HEK293 (cell line): ENCODE data around the gene EXOSC1.

ENCODE experiments used
- CTCF ChIA-PET: fragments of 350-600 bp; formaldehyde crosslinking; extraction: SDS; loops from one replicate; lab custom pipeline; 2021; ENCODE audit warnings: antibody characterized with exemption; lab: Yijun Ruan, JAX
- POLR2A ChIA-PET: fragments of 300-600 bp; formaldehyde crosslinking; extraction: SDS; loops from one replicate; lab custom pipeline; 2020; ENCODE audit warnings: antibody characterized with exemption, inconsistent platforms; lab: Yijun Ruan, JAX
- H3K27ac ChIP-seq: fragments of 200-500 bp; sonication (Bioruptor generic); 2 replicates; pipeline ENCODE4 v1.5.1; 2014; ENCODE audit warnings: low read depth, low read length, control low read depth, inconsistent platforms; ENCODE audit errors: extremely low read depth
- H3K36me3 ChIP-seq, 2 experiments: fragments of 200-500 bp in 1 of 2; sonication (Bioruptor generic) in 1 of 2; 1 replicate in 1 of 2; 2 replicates in 1 of 2; pipeline ENCODE4 v1.5.1; 2014 to 2017; ENCODE audit warnings: inconsistent platforms in 2 of 2, low read length in 2 of 2; ENCODE audit not compliant: control insufficient read depth in 2 of 2, insufficient read depth in 1 of 2
- H3K4me1 ChIP-seq: fragments of 200-500 bp; sonication (Bioruptor generic); 2 replicates; pipeline ENCODE4 v1.5.1; 2014; ENCODE audit warnings: mild to moderate bottlenecking, low read length, inconsistent platforms; ENCODE audit not compliant: control insufficient read depth, insufficient read depth
- H3K4me3 ChIP-seq: 2 replicates; pipeline ENCODE4 v1.5.1; 2011; ENCODE audit warnings: low read depth, mild to moderate bottlenecking, control low read depth, low read length, moderate library complexity
- H3K9me3 ChIP-seq: fragments of 200-500 bp; sonication (Bioruptor generic); 2 replicates; pipeline ENCODE4 v1.5.1; 2014; ENCODE audit warnings: low read depth, low read length, inconsistent platforms; ENCODE audit not compliant: control insufficient read depth, insufficient read depth
- FEZF1 ChIP-seq: fragments of 450-650 bp; formaldehyde crosslinking; IDR thresholded peaks from 2 replicates; pipeline ENCODE4 v1.5.1; 2016; ENCODE audit warnings: missing biosample characterization, missing genetic modification characterization
- KLF8 ChIP-seq: fragments of 450-650 bp; formaldehyde crosslinking; IDR thresholded peaks from 2 replicates; pipeline ENCODE4 v1.5.1; 2016; ENCODE audit warnings: missing biosample characterization, missing genetic modification characterization
- WT1 ChIP-seq: fragments of 450-650 bp; formaldehyde crosslinking; IDR thresholded peaks from 2 replicates; pipeline ENCODE4 v1.5.1; 2016; ENCODE audit warnings: missing biosample characterization, missing genetic modification characterization
- YY2 ChIP-seq: fragments of 450-650 bp; formaldehyde crosslinking; IDR thresholded peaks from 2 replicates; pipeline ENCODE4 v1.5.1; 2016; ENCODE audit warnings: missing biosample characterization, missing genetic modification characterization
- ZBTB1 ChIP-seq: fragments of 450-650 bp; formaldehyde crosslinking; IDR thresholded peaks from 2 replicates; pipeline ENCODE4 v1.5.1; 2016; ENCODE audit warnings: missing biosample characterization, missing genetic modification characterization
- ZBTB20 ChIP-seq: fragments of 450-650 bp; formaldehyde crosslinking; IDR thresholded peaks from 2 replicates; pipeline ENCODE4 v1.5.1; 2016; ENCODE audit warnings: missing biosample characterization, missing genetic modification characterization
- ZBTB48 ChIP-seq: fragments of 450-650 bp; formaldehyde crosslinking; IDR thresholded peaks from 2 replicates; pipeline ENCODE4 v1.5.1; 2016; ENCODE audit warnings: missing biosample characterization, missing genetic modification characterization
- ZEB2 ChIP-seq: fragments of 450-650 bp; formaldehyde crosslinking; IDR thresholded peaks from 2 replicates; pipeline ENCODE4 v1.5.1; 2016; ENCODE audit warnings: missing biosample characterization, missing genetic modification characterization
- ZFP37 ChIP-seq: fragments of 450-650 bp; formaldehyde crosslinking; IDR thresholded peaks from 2 replicates; pipeline ENCODE4 v1.5.1; 2016; ENCODE audit warnings: missing biosample characterization, missing genetic modification characterization
- ZIC2 ChIP-seq: fragments of 450-650 bp; formaldehyde crosslinking; IDR thresholded peaks from 2 replicates; pipeline ENCODE4 v1.5.1; 2016; ENCODE audit warnings: missing biosample characterization, missing genetic modification characterization
- ZNF146 ChIP-seq: fragments of 450-650 bp; formaldehyde crosslinking; IDR thresholded peaks from 2 replicates; pipeline ENCODE4 v1.5.1; 2016; ENCODE audit warnings: missing biosample characterization, missing genetic modification characterization
- ZNF2 ChIP-seq: fragments of 450-650 bp; formaldehyde crosslinking; IDR thresholded peaks from 2 replicates; pipeline ENCODE4 v1.5.1; 2016; ENCODE audit warnings: missing biosample characterization, missing genetic modification characterization
- ZNF24 ChIP-seq: fragments of 450-650 bp; formaldehyde crosslinking; IDR thresholded peaks from 2 replicates; pipeline ENCODE4 v1.5.1; 2016; ENCODE audit warnings: missing biosample characterization, missing genetic modification characterization
- ZNF324 ChIP-seq: fragments of 450-650 bp; formaldehyde crosslinking; IDR thresholded peaks from 2 replicates; pipeline ENCODE4 v1.5.1; 2016; ENCODE audit warnings: missing biosample characterization, missing genetic modification characterization
- ZNF341 ChIP-seq: fragments of 450-650 bp; formaldehyde crosslinking; IDR thresholded peaks from 2 replicates; pipeline ENCODE4; 2016; ENCODE audit warnings: low read depth, missing biosample characterization, missing genetic modification characterization
- ZNF394 ChIP-seq: fragments of 450-650 bp; formaldehyde crosslinking; IDR thresholded peaks from 2 replicates; pipeline ENCODE4 v1.5.1; 2016; ENCODE audit warnings: missing biosample characterization, missing genetic modification characterization, mild to moderate bottlenecking, moderate library complexity, borderline replicate concordance
- ZNF529 ChIP-seq: fragments of 450-650 bp; formaldehyde crosslinking; IDR thresholded peaks from 2 replicates; pipeline ENCODE4 v1.5.1; 2017; ENCODE audit warnings: missing genetic modification characterization, missing biosample characterization; ENCODE audit not compliant: insufficient replicate concordance
- ZNF701 ChIP-seq: fragments of 450-650 bp; formaldehyde crosslinking; IDR thresholded peaks from 2 replicates; pipeline ENCODE4 v1.5.1; 2016; ENCODE audit warnings: missing biosample characterization, missing genetic modification characterization
- ZNF707 ChIP-seq: fragments of 450-650 bp; formaldehyde crosslinking; IDR thresholded peaks from 2 replicates; pipeline ENCODE4 v1.5.1; 2016; ENCODE audit warnings: missing biosample characterization, missing genetic modification characterization
- ZNF76 ChIP-seq: fragments of 450-650 bp; formaldehyde crosslinking; IDR thresholded peaks from 2 replicates; pipeline ENCODE4; 2016; ENCODE audit warnings: low read depth, missing biosample characterization, missing genetic modification characterization, borderline replicate concordance
- ZNF843 ChIP-seq: fragments of 450-650 bp; formaldehyde crosslinking; IDR thresholded peaks from 2 replicates; pipeline ENCODE4 v1.5.1; 2016; ENCODE audit warnings: missing biosample characterization, missing genetic modification characterization
- ZSCAN23 ChIP-seq: fragments of 450-650 bp; formaldehyde crosslinking; IDR thresholded peaks from 2 replicates; pipeline ENCODE4 v1.5.1; 2016; ENCODE audit warnings: missing biosample characterization, missing genetic modification characterization
- ZSCAN30 ChIP-seq: fragments of 450-650 bp; IDR thresholded peaks from 2 replicates; pipeline ENCODE4 v1.5.1; 2018; ENCODE audit warnings: missing biosample characterization, mild to moderate bottlenecking, missing genetic modification characterization, moderate library complexity
- ZXDB ChIP-seq: fragments of 450-650 bp; formaldehyde crosslinking; IDR thresholded peaks from 2 replicates; pipeline ENCODE4 v1.5.1; 2016; ENCODE audit warnings: missing biosample characterization, missing genetic modification characterization
- TF ChIP-seq, protein P1 (sequence below): fragments of 450-650 bp; formaldehyde crosslinking; conservative IDR thresholded peaks from 2 replicates; pipeline ENCODE4 v1.5.1; 2016; ENCODE audit warnings: low read depth, missing biosample characterization, missing genetic modification characterization
- TF ChIP-seq, protein P2 (sequence below): fragments of 450-650 bp; formaldehyde crosslinking; IDR thresholded peaks from 2 replicates; pipeline ENCODE4 v1.5.1; 2016; ENCODE audit warnings: missing biosample characterization, missing genetic modification characterization
- TF ChIP-seq, protein P3 (sequence below): sonication (generic); formaldehyde crosslinking; IDR thresholded peaks from 2 replicates; pipeline ENCODE4 v1.8.1; 2022; ENCODE audit warnings: mild to moderate bottlenecking, moderate library complexity, missing genetic modification reagents
- TF ChIP-seq, protein P4 (sequence below): fragments of 450-650 bp; formaldehyde crosslinking; IDR thresholded peaks from 2 replicates; pipeline ENCODE4 v1.5.1; 2016; ENCODE audit warnings: missing biosample characterization, missing genetic modification characterization

Gene EXOSC1, protein sequence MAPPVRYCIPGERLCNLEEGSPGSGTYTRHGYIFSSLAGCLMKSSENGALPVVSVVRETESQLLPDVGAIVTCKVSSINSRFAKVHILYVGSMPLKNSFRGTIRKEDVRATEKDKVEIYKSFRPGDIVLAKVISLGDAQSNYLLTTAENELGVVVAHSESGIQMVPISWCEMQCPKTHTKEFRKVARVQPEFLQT

DNA sequence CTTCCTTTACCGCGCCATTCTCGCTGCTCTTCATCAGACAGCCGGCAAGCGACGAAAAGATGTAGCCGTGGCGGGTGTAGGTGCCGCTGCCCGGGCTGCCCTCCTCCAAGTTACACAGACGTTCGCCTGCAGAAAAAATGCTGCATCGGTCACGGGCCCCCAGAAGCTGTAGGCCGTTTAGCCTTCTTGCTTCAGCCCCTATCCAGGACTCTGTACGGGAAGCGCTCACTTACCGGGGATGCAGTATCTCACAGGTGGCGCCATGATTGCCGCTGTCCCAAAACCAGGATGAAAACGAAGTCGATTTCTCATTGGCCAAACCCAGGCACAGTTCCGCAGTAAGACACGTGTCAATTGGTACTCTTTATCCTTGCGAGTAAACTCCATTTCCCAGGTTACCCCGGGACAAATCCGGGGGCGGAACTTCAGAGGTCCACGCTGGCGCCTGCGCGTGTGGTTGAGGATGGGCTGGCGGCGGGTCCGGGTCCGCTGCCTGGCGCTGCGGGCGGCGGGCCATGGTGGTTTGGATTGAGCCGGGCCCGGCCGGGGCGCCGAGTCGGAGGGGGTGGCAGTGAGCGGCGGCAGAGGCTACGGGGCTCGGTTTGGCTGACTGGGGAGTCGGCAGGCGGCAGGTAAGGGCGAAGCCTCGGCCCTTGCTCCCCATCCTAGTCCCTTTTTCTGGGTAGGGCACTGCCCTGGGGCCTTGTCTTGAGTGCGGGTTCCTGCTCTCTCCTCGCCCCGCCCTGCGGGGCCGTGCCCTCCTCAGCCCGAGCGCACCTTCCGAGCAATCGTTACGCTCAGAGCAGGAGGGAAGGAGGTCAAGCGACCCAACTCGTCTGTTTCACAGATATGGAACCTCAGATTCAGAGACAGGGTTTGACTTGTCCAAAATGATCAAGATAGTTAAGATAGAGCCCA is at the start of gene EXOSC1, which contains the start of gene ZDHHC16:
EXOSC1 (minus strand) TSS at position 285 of the 918 bp plus-strand sequence; CDS start at position 264, 21 bp downstream.
ZDHHC16 (plus strand) TSS at position 454 of the 918 bp plus-strand sequence. CDS start 5,501 bp downstream, outside the sequence.
- peaks cover 6% of the 10 kb centered on the region; the same call in 1 of the 2 replicates for H3K4me1 ChIP-seq
- CTCF ChIA-PET = interaction anchor here (0.6 to 1.0 kb wide), 4 partner anchors 33 to 249 kb away, joined by 3 to 7 read pairs (median 3); partner anchors contain the start of gene ANKRD2
- POLR2A ChIA-PET = interaction anchor here (1.7 to 2.0 kb wide), 2 partner anchors 9 to 12 kb away, joined by 5 to 11 read pairs; no protein-coding TSS in a partner anchor
- H3K4me3 ChIP-seq = peak within 1 kb of the TSS; percentile 88
- peak within 1 kb of the TSS; percentile 70 for H3K27ac ChIP-seq
- H3K9me3 ChIP-seq = no peaks in the 10 kb centered on the region
- H3K36me3 ChIP-seq = peaks cover 23 to 25% of the 10 kb centered on the region in 2 experiments
- TF ChIP-seq FEZF1 (tag by site-specific recombination) (no peak), ZNF394 (tag by site-specific recombination) (no peak), ZSCAN30 (tag by site-specific recombination) (peak; percentile 73), WT1 (tag by site-specific recombination) (peak; percentile 41; the same call in 1 of the 2 replicates), ZNF529 (tag by site-specific recombination) (no peak), ZNF707 (tag by site-specific recombination) (no peak), ZBTB48 (tag by site-specific recombination) (peak; percentile 80; the same call in 1 of the 2 replicates), ZNF146 (tag by site-specific recombination) (no peak), ZBTB20 (peak; percentile 96), ZFP37 (tag by site-specific recombination) (0 out of 2 replicates have a peak, but pooled peaks have one; percentile 17), ZNF324 (peak; percentile 54; the same call in 1 of the 2 replicates), ZNF341 (0 out of 2 replicates have a peak, but pooled peaks have one; percentile 41), ZNF24 (tag by site-specific recombination) (0 out of 2 replicates have a peak, but pooled peaks have one; percentile 18), ZNF76 (tag by site-specific recombination) (peak; percentile 87; the same call in 1 of the 2 replicates), ZIC2 (tag by site-specific recombination) (peak; percentile 59), ZNF843 (tag by site-specific recombination) (0 out of 2 replicates have a peak, but pooled peaks have one; percentile 41), ZSCAN23 (tag by site-specific recombination) (no peak), YY2 (tag by site-specific recombination) (peak; percentile 93), ZEB2 (tag by site-specific recombination) (peak; percentile 68; the same call in 1 of the 2 replicates), ZNF2 (0 out of 2 replicates have a peak, but pooled peaks have one; percentile 15), ZNF701 (tag by site-specific recombination) (no peak), KLF8 (peak; percentile 83), ZBTB1 (tag by site-specific recombination) (no peak), ZXDB (tag by site-specific recombination) (peak; percentile 62; the same call in 1 of the 2 replicates)
- TF ChIP-seq, protein P1, sequence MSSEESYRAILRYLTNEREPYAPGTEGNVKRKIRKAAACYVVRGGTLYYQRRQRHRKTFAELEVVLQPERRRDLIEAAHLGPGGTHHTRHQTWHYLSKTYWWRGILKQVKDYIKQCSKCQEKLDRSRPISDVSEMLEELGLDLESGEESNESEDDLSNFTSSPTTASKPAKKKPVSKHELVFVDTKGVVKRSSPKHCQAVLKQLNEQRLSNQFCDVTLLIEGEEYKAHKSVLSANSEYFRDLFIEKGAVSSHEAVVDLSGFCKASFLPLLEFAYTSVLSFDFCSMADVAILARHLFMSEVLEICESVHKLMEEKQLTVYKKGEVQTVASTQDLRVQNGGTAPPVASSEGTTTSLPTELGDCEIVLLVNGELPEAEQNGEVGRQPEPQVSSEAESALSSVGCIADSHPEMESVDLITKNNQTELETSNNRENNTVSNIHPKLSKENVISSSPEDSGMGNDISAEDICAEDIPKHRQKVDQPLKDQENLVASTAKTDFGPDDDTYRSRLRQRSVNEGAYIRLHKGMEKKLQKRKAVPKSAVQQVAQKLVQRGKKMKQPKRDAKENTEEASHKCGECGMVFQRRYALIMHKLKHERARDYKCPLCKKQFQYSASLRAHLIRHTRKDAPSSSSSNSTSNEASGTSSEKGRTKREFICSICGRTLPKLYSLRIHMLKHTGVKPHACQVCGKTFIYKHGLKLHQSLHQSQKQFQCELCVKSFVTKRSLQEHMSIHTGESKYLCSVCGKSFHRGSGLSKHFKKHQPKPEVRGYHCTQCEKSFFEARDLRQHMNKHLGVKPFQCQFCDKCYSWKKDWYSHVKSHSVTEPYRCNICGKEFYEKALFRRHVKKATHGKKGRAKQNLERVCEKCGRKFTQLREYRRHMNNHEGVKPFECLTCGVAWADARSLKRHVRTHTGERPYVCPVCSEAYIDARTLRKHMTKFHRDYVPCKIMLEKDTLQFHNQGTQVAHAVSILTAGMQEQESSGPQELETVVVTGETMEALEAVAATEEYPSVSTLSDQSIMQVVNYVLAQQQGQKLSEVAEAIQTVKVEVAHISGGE (tag by site-specific recombination) = peak; percentile 48
- TF ChIP-seq, protein P2, sequence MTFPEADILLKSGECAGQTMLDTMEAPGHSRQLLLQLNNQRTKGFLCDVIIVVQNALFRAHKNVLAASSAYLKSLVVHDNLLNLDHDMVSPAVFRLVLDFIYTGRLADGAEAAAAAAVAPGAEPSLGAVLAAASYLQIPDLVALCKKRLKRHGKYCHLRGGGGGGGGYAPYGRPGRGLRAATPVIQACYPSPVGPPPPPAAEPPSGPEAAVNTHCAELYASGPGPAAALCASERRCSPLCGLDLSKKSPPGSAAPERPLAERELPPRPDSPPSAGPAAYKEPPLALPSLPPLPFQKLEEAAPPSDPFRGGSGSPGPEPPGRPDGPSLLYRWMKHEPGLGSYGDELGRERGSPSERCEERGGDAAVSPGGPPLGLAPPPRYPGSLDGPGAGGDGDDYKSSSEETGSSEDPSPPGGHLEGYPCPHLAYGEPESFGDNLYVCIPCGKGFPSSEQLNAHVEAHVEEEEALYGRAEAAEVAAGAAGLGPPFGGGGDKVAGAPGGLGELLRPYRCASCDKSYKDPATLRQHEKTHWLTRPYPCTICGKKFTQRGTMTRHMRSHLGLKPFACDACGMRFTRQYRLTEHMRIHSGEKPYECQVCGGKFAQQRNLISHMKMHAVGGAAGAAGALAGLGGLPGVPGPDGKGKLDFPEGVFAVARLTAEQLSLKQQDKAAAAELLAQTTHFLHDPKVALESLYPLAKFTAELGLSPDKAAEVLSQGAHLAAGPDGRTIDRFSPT (tag by site-specific recombination) = peak; percentile 76; the same call in 1 of the 2 replicates
- TF ChIP-seq, protein P3, sequence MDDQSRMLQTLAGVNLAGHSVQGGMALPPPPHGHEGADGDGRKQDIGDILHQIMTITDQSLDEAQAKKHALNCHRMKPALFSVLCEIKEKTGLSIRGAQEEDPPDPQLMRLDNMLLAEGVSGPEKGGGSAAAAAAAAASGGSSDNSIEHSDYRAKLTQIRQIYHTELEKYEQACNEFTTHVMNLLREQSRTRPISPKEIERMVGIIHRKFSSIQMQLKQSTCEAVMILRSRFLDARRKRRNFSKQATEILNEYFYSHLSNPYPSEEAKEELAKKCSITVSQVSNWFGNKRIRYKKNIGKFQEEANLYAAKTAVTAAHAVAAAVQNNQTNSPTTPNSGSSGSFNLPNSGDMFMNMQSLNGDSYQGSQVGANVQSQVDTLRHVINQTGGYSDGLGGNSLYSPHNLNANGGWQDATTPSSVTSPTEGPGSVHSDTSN (CRISPR knock-in tag) = 0 out of 2 replicates have a peak, but pooled peaks have one; percentile 23
- TF ChIP-seq, protein P4, sequence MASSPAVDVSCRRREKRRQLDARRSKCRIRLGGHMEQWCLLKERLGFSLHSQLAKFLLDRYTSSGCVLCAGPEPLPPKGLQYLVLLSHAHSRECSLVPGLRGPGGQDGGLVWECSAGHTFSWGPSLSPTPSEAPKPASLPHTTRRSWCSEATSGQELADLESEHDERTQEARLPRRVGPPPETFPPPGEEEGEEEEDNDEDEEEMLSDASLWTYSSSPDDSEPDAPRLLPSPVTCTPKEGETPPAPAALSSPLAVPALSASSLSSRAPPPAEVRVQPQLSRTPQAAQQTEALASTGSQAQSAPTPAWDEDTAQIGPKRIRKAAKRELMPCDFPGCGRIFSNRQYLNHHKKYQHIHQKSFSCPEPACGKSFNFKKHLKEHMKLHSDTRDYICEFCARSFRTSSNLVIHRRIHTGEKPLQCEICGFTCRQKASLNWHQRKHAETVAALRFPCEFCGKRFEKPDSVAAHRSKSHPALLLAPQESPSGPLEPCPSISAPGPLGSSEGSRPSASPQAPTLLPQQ (tag by site-specific recombination) = peak; percentile 85
